NB4 (cell line): ENCODE results near the gene DYNC1H1.

Source experiments
- DNase-seq: peaks from one replicate; pipeline ENCODE4 v3.0.0; 2010; ENCODE audit warnings: low read depth
- H3K4me3 ChIP-seq: one replicate; pipeline ENCODE4 v1.5.1; 2011; ENCODE audit warnings: mild to moderate bottlenecking, low read depth, low read length, moderate library complexity
- MAX ChIP-seq: IDR thresholded peaks from 2 replicates; pipeline ENCODE4 v1.6.1; 2011; ENCODE audit warnings: low read depth, low read length
- MYC ChIP-seq: IDR thresholded peaks from 2 replicates; pipeline ENCODE4 v1.6.1; 2011; ENCODE audit warnings: low read depth, low read length
- POLR2A ChIP-seq: IDR thresholded peaks from 2 replicates; pipeline ENCODE4 v1.6.1; 2011; ENCODE audit warnings: mild to moderate bottlenecking; ENCODE audit not compliant: insufficient read length; ENCODE audit errors: extremely low read depth
- TF ChIP-seq, protein P1 (sequence below): IDR thresholded peaks from one replicate; pipeline ENCODE4 v1.5.1; 2012; ENCODE audit warnings: low read depth, low read length

DYNC1H1 gene

GRCh38 chr14:101920271-101920670, 44.1 kb upstream of the DYNC1H1 start:
- H3K4me3 ChIP-seq, result no peak overlapping the region
- no peak for DNase-seq
- TF ChIP-seq POLR2A, result no peak
- TF ChIP-seq, protein P1, sequence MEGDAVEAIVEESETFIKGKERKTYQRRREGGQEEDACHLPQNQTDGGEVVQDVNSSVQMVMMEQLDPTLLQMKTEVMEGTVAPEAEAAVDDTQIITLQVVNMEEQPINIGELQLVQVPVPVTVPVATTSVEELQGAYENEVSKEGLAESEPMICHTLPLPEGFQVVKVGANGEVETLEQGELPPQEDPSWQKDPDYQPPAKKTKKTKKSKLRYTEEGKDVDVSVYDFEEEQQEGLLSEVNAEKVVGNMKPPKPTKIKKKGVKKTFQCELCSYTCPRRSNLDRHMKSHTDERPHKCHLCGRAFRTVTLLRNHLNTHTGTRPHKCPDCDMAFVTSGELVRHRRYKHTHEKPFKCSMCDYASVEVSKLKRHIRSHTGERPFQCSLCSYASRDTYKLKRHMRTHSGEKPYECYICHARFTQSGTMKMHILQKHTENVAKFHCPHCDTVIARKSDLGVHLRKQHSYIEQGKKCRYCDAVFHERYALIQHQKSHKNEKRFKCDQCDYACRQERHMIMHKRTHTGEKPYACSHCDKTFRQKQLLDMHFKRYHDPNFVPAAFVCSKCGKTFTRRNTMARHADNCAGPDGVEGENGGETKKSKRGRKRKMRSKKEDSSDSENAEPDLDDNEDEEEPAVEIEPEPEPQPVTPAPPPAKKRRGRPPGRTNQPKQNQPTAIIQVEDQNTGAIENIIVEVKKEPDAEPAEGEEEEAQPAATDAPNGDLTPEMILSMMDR, result no peak
- no peak for TF ChIP-seq MYC
- no peak for TF ChIP-seq MAX

DNA sequence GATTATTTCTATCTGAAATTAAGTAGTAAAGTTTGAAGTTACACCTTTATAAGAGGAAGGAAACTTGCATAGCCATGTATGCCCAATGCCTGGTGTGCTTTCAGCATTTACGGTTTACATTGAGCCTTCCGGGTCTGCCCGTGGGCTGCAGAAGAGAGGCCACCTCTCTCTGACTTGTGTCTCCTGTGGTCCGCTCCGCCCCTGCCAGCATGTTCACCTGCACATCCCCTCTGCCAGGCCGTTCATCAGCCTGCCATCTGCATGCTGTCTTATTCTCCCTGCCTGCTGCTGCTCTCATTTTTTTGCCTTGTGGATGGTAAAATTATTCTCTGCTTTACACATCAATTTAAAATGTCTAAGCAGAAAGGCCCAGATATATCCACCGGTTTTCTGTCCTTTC, 41.5 kb upstream of the DYNC1H1 start:
- H3K4me3 ChIP-seq, result no peak overlapping the region
- TF ChIP-seq MAX (no peak), MYC (no peak), POLR2A (no peak)
- TF ChIP-seq, protein P1, result no peak
- DNase-seq, result no peak

DNA sequence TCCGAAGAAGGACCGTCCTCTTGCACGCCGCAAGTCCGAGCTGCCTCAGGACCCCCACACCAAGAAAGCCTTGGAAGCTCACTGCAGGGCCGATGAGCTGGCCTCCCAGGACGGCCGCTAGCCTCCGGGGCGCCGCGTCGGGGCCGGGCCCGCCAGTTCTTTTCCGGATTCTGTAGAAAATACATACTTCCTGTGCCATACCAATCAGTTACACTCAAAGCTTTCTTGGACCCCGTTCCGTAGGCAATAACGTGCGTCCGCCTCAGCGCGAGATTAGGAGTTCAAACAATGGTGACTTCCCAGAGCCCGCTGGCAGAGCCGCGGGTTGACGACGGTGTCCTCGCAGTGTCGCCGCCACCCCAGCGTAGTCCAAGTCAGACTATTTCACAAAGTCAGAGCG, 39.2 kb upstream of the DYNC1H1 start:
- no peak overlapping the region for H3K4me3 ChIP-seq
- no peak for DNase-seq
- no peak for TF ChIP-seq POLR2A
- no peak for TF ChIP-seq MAX
- TF ChIP-seq, protein P1, result no peak
- TF ChIP-seq MYC, result no peak

- H3K4me3 ChIP-seq, result no peak overlapping the region
- no peak for DNase-seq
- TF ChIP-seq MYC (no peak), POLR2A (no peak), MAX (no peak)
- TF ChIP-seq, protein P1, result no peak
Measured at GRCh38 chr14:101926085-101926484, 38.3 kb upstream of the DYNC1H1 start.

DNA sequence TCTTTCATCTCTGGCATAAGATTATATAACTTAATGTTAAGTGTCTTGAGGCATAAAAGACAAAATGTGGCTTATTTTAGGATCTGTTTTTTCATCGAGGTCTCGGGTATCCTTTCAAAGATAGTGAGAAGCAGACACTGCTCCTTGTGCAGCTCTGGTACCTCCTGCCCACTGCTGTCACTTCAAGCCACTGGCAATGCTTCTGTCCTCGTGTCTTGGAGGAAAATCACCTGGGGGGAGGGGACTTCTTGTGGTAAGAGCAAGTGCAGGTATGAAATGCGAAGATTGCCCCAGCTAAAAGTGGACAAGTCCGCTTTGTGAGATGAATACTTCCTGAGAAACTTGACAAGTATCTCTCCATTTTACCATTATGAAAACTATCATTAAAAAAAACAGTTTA, 37.8 kb upstream of the DYNC1H1 start:
- TF ChIP-seq MYC, result no peak
- TF ChIP-seq MAX, result no peak
- TF ChIP-seq, protein P1, result no peak
- no peak for TF ChIP-seq POLR2A
- H3K4me3 ChIP-seq, result no peak overlapping the region
- DNase-seq, result no peak

DNA sequence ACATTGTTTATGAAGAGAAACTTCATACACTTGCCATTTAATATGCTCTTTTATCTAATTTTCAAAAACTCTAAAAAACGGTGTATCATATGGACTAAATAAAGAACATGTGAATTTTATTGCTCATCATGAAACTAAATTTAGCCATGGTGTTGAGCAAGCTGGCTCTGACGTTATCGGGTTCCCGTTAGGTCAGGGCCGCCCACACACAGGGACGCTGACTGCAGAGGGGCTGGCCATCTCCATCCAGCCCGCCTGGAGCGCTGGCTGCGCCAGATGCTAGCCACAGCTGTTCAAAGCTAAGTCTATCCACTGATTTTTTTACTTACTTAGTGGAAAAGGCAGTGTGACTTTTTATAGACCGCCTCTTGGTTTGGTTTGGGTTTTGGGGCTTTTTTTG, 36.5 kb upstream of the DYNC1H1 start:
- DNase-seq, result peak; percentile 90

More for the DNA sequence above, 36.5 kb upstream of the DYNC1H1 start:
- H3K4me3 ChIP-seq, result peak overlapping the region; percentile 43
- TF ChIP-seq MAX (0 out of 2 replicates have a peak, but pooled peaks have one; percentile 29), POLR2A (no peak), MYC (peak; percentile 22)
- TF ChIP-seq, protein P1, result no peak
